Coronary artery (tissue), 2 donors: ENCODE data around the gene KRTAP10-3.

Experiments
- DNase-seq: peaks from one replicate; pipeline ENCODE4 v3.0.0-alpha.2; 2017; ENCODE audit warnings: low spot score
- H3K27ac ChIP-seq, 2 donors: fragments of 200-600 bp; sonication (generic); one replicate each; pipeline ENCODE4 v1.5.1; 2016 to 2019
- H3K4me3 ChIP-seq: fragments of 200-600 bp; sonication (generic); 2 replicates; pipeline ENCODE4 v1.5.1; 2016; ENCODE audit warnings: mild to moderate bottlenecking, moderate library complexity
- CTCF ChIP-seq: fragments of 200-600 bp; sonication (generic); IDR thresholded peaks from one replicate; pipeline ENCODE4 v1.5.1; 2019; ENCODE audit warnings: antibody characterized with exemption

The KRTAP10-3 gene

DNA sequence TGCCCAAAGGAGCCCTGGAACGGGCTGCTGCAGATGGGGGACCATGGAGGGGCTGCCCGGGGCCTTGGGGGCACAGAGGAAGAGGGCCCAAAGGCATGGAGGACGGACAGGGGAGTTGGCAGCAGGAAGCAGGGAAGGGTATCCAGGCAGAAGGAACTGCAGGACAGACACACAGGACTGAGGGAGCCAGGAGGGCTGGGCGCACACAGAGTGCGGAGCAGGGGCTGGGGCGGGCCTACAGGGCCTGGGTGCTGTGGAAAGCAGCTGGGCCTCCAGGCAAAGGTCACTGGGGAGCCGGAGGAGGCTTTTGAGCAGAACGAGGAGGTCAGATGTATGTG, 46.7 kb downstream of the KRTAP10-3 start:
- DNase-seq: no peak
- Histone ChIP-seq H3K27ac (no peak overlapping the region), H3K4me3 (no peak overlapping the region)
- TF ChIP-seq CTCF: no peak

DNA sequence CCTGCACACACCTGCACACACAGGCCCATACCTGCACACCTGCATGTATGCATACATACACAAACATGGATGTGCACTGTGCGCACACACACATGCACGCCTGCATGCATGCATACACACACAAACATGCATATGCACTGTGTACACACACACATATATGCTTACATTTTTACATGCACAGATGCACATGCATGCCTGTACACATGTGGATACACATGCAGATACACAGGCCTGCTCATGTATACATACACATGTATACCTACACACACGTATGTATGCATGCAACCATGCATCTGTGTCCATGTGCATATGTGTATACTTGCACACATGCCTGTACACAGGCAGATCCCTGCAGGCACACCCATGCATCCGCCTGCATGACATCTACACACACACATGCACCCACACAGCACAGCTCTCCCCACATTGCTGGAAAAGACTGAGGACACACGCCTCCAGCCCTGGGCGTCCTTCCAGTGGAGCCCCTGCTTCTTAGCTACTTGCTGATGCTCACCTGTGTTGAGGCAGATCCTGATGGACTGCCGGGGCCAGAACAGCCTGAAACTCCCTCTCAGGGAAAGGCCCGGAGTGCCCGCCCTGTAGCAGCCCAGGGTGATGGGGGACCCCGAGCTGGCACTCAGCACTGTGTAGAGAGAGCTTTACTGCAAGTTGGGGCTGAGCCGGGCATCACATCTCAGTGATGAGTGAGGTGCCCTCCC, 47.2 kb downstream of the KRTAP10-3 start:
- no peak for TF ChIP-seq CTCF
- no peak for DNase-seq
- Histone ChIP-seq H3K4me3 (no peak overlapping the region), H3K27ac (no peak overlapping the region)

GRCh38 chr21:44510508-44511218, 47.9 kb downstream of the KRTAP10-3 start:
- peak; percentile 22 for TF ChIP-seq CTCF
- no peak for DNase-seq
- H3K27ac ChIP-seq: no peak overlapping the region
- no peak overlapping the region for H3K4me3 ChIP-seq

DNA sequence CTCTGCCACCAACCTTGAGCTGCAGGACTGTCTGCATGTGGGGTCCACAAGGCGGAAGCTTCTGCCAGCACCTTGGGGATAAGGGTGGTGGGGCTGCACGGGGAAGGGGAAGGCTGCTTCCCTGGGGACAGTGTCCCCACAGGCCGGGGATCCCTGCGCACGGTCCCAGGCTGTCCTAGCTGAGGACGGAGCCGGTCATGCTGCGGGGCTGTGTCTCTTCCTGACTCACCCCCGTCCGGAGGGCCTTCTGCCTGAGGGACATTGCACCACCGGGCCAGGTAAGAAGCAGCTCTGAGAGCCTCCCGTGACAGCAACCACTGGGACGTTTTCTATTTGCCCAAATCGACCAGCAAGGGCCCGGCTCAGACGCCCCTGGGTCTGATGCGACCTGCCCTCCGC, 48.5 kb downstream of the KRTAP10-3 start:
- no peak for TF ChIP-seq CTCF
- DNase-seq: no peak
- Histone ChIP-seq H3K27ac (no peak overlapping the region), H3K4me3 (no peak overlapping the region)

- no peak overlapping the region for H3K4me3 ChIP-seq
- TF ChIP-seq CTCF: no peak
- DNase-seq: no peak
- no peak overlapping the region for H3K27ac ChIP-seq
Measured at GRCh38 chr21:44509539-44509938, 49.1 kb downstream of the KRTAP10-3 start.

DNA sequence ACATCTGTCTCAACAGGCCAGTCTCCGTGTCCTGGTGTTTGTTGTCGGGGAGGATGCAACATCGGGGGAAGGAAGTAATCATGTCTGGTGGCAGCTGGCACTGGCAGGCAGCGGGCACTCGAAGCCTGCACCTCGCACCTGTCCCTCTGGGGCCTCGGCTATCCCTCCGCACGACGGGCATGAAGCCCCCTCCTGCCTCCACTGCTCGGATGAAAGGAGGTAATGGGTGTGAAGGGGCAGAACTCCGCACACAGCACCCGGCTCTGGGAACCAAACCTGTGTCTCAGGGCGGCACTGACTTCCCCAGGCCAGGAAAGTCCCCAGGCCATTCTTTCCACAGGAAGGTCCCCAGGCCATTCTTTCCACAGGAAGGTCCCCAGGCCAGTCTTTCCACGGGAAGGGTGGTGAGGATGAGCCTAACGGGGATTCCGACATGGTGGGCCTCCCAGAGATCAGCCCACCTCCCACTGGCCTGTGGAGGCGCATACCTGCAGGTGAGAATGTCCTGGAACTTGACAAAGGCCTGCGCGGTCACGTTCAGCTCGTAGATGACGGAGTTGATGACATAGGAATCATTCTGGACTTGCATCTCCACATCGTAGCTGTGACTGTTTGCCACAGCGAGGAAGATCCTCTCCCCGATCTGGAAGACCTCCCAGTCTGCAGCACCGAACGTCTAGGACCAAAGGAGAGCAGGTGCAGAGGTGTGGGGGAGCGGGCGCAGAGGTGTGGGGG, 49.7 kb downstream of the KRTAP10-3 start:
- no peak for DNase-seq

More for the DNA sequence above, 49.7 kb downstream of the KRTAP10-3 start:
- no peak overlapping the region for H3K27ac ChIP-seq
- TF ChIP-seq CTCF: no peak
- no peak overlapping the region for H3K4me3 ChIP-seq
